HEK293 (cell line): Measurements from ENCODE around the gene ABCA2.
A peak's percentile ranks its signal among the peaks of the same experiment; 100 is the strongest.

ENCODE experiments used
- CTCF ChIA-PET: fragments of 350-600 bp; formaldehyde crosslinking; extraction: SDS; loops from one replicate; lab custom pipeline; 2021; ENCODE audit warnings: antibody characterized with exemption; lab: Yijun Ruan, JAX
- POLR2A ChIA-PET: fragments of 300-600 bp; formaldehyde crosslinking; extraction: SDS; loops from one replicate; lab custom pipeline; 2020; ENCODE audit warnings: antibody characterized with exemption, inconsistent platforms; lab: Yijun Ruan, JAX
- H3K27ac ChIP-seq: fragments of 200-500 bp; sonication (Bioruptor generic); 2 replicates; pipeline ENCODE4 v1.5.1; 2014; ENCODE audit warnings: low read depth, low read length, control low read depth, inconsistent platforms; ENCODE audit errors: extremely low read depth
- H3K36me3 ChIP-seq, 2 experiments: fragments of 200-500 bp in 1 of 2; sonication (Bioruptor generic) in 1 of 2; 1 replicate in 1 of 2; 2 replicates in 1 of 2; pipeline ENCODE4 v1.5.1; 2014 to 2017; ENCODE audit warnings: inconsistent platforms in 2 of 2, low read length in 2 of 2; ENCODE audit not compliant: control insufficient read depth in 2 of 2, insufficient read depth in 1 of 2
- H3K4me1 ChIP-seq: fragments of 200-500 bp; sonication (Bioruptor generic); 2 replicates; pipeline ENCODE4 v1.5.1; 2014; ENCODE audit warnings: mild to moderate bottlenecking, low read length, inconsistent platforms; ENCODE audit not compliant: control insufficient read depth, insufficient read depth
- H3K4me3 ChIP-seq: 2 replicates; pipeline ENCODE4 v1.5.1; 2011; ENCODE audit warnings: low read depth, mild to moderate bottlenecking, control low read depth, low read length, moderate library complexity
- H3K9me3 ChIP-seq: fragments of 200-500 bp; sonication (Bioruptor generic); 2 replicates; pipeline ENCODE4 v1.5.1; 2014; ENCODE audit warnings: low read depth, low read length, inconsistent platforms; ENCODE audit not compliant: control insufficient read depth, insufficient read depth
- KLF9 ChIP-seq: fragments of 450-650 bp; formaldehyde crosslinking; IDR thresholded peaks from 2 replicates; pipeline ENCODE4 v1.5.1; 2016; ENCODE audit warnings: missing biosample characterization, missing genetic modification characterization, low read depth
- RBAK ChIP-seq: fragments of 450-650 bp; formaldehyde crosslinking; IDR thresholded peaks from 2 replicates; pipeline ENCODE4 v1.5.1; 2016; ENCODE audit warnings: missing biosample characterization, missing genetic modification characterization
- SCRT1 ChIP-seq: fragments of 450-650 bp; formaldehyde crosslinking; IDR thresholded peaks from 2 replicates; pipeline ENCODE4 v1.5.1; 2016; ENCODE audit warnings: missing biosample characterization, missing genetic modification characterization, borderline replicate concordance
- SCRT2 ChIP-seq: fragments of 450-650 bp; formaldehyde crosslinking; IDR thresholded peaks from 2 replicates; pipeline ENCODE4 v1.5.1; 2016; ENCODE audit warnings: missing biosample characterization, missing genetic modification characterization
- SP7 ChIP-seq: fragments of 450-650 bp; formaldehyde crosslinking; IDR thresholded peaks from 2 replicates; pipeline ENCODE4 v1.5.1; 2016; ENCODE audit warnings: missing biosample characterization, missing genetic modification characterization
- ZIC2 ChIP-seq: fragments of 450-650 bp; formaldehyde crosslinking; IDR thresholded peaks from 2 replicates; pipeline ENCODE4 v1.5.1; 2016; ENCODE audit warnings: missing biosample characterization, missing genetic modification characterization
- ZNF266 ChIP-seq: fragments of 450-650 bp; formaldehyde crosslinking; IDR thresholded peaks from 2 replicates; pipeline ENCODE4 v1.5.1; 2016; ENCODE audit warnings: missing biosample characterization, missing genetic modification characterization, low read depth
- ZNF302 ChIP-seq: fragments of 450-650 bp; formaldehyde crosslinking; IDR thresholded peaks from 2 replicates; pipeline ENCODE4 v1.5.1; 2016; ENCODE audit warnings: missing biosample characterization, missing genetic modification characterization, low read depth
- ZNF624 ChIP-seq: fragments of 450-650 bp; formaldehyde crosslinking; IDR thresholded peaks from 2 replicates; pipeline ENCODE4 v1.5.1; 2017; ENCODE audit warnings: missing biosample characterization, missing genetic modification characterization
- ZNF677 ChIP-seq: fragments of 450-650 bp; IDR thresholded peaks from 2 replicates; pipeline ENCODE4 v1.5.0; 2018; ENCODE audit warnings: missing biosample characterization, mild to moderate bottlenecking, missing genetic modification characterization, moderate library complexity
- ZNF830 ChIP-seq: fragments of 450-650 bp; IDR thresholded peaks from 2 replicates; pipeline ENCODE4 v1.5.0; 2018; ENCODE audit warnings: missing biosample characterization, missing genetic modification characterization, low read depth, mild to moderate bottlenecking, moderate library complexity
- TF ChIP-seq, protein P1 (sequence below): fragments of 450-650 bp; formaldehyde crosslinking; IDR thresholded peaks from 2 replicates; pipeline ENCODE4 v1.5.1; 2016; ENCODE audit warnings: missing biosample characterization, missing genetic modification characterization, borderline replicate concordance
- TF ChIP-seq, protein P2 (sequence below): fragments of 450-650 bp; formaldehyde crosslinking; conservative IDR thresholded peaks from 2 replicates; pipeline ENCODE4 v1.5.1; 2016; ENCODE audit warnings: low read depth, missing biosample characterization, missing genetic modification characterization
- TF ChIP-seq, protein P3 (sequence below): fragments of 450-650 bp; formaldehyde crosslinking; IDR thresholded peaks from 2 replicates; pipeline ENCODE4 v1.5.1; 2016; ENCODE audit warnings: missing biosample characterization, missing genetic modification characterization
- TF ChIP-seq, protein P4 (sequence below): fragments of 450-650 bp; formaldehyde crosslinking; IDR thresholded peaks from 2 replicates; pipeline ENCODE4 v1.5.0; 2017; ENCODE audit warnings: missing biosample characterization, missing genetic modification characterization, borderline replicate concordance
- TF ChIP-seq, protein P5 (sequence below): fragments of 450-650 bp; formaldehyde crosslinking; IDR thresholded peaks from 2 replicates; pipeline ENCODE4 v1.5.1; 2016; ENCODE audit warnings: missing biosample characterization, missing genetic modification characterization

The ABCA2 gene

DNA sequence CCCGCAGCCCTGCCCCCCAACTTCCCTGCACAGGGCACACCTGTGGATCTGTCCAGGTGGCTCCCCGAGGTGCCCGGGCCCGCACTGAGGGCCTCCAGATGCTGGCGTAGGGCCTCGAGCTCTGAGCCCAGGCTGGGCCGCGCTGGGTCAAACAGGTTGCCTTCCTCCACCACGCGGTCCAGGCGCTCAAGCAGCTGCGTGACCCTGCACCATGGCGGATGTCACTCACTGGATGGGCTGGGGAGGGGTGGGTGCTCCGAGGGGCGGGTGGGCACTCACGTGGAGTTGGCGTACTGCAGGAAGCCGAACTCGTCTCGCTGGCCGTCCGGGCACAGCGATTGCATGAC lies 5.4 kb downstream of the ABCA2 start:
- H3K4me1 ChIP-seq, result peaks cover 2% of the 10 kb centered on the region; the same call in 1 of the 2 replicates
- no peak overlapping the region for H3K27ac ChIP-seq
- ChIA-PET CTCF (interaction anchor here (0.6 to 3.7 kb wide), 4 partner anchors 13 to 76 kb away, joined by 3 to 19 read pairs (median 4); no protein-coding TSS in a partner anchor), POLR2A (interaction anchor here (0.5 to 2.5 kb wide), 7 partner anchors 8 to 218 kb away, joined by 3 to 9 read pairs (median 5); partner anchors contain the start of genes FUT7, PAXX and TUBB4B)
- no peaks in the 10 kb centered on the region for H3K9me3 ChIP-seq
- H3K4me3 ChIP-seq, result no peak overlapping the region
- peaks cover 0 to 18% of the 10 kb centered on the region in 2 experiments; a peak in 1 of 3 replicates for H3K36me3 ChIP-seq
- TF ChIP-seq SCRT2 (tag by site-specific recombination) (0 out of 2 replicates have a peak, but pooled peaks have one; percentile 39), ZNF830 (tag by site-specific recombination) (no peak), SCRT1 (tag by site-specific recombination) (peak; percentile 83; the same call in 1 of the 2 replicates)
- TF ChIP-seq, protein P1, sequence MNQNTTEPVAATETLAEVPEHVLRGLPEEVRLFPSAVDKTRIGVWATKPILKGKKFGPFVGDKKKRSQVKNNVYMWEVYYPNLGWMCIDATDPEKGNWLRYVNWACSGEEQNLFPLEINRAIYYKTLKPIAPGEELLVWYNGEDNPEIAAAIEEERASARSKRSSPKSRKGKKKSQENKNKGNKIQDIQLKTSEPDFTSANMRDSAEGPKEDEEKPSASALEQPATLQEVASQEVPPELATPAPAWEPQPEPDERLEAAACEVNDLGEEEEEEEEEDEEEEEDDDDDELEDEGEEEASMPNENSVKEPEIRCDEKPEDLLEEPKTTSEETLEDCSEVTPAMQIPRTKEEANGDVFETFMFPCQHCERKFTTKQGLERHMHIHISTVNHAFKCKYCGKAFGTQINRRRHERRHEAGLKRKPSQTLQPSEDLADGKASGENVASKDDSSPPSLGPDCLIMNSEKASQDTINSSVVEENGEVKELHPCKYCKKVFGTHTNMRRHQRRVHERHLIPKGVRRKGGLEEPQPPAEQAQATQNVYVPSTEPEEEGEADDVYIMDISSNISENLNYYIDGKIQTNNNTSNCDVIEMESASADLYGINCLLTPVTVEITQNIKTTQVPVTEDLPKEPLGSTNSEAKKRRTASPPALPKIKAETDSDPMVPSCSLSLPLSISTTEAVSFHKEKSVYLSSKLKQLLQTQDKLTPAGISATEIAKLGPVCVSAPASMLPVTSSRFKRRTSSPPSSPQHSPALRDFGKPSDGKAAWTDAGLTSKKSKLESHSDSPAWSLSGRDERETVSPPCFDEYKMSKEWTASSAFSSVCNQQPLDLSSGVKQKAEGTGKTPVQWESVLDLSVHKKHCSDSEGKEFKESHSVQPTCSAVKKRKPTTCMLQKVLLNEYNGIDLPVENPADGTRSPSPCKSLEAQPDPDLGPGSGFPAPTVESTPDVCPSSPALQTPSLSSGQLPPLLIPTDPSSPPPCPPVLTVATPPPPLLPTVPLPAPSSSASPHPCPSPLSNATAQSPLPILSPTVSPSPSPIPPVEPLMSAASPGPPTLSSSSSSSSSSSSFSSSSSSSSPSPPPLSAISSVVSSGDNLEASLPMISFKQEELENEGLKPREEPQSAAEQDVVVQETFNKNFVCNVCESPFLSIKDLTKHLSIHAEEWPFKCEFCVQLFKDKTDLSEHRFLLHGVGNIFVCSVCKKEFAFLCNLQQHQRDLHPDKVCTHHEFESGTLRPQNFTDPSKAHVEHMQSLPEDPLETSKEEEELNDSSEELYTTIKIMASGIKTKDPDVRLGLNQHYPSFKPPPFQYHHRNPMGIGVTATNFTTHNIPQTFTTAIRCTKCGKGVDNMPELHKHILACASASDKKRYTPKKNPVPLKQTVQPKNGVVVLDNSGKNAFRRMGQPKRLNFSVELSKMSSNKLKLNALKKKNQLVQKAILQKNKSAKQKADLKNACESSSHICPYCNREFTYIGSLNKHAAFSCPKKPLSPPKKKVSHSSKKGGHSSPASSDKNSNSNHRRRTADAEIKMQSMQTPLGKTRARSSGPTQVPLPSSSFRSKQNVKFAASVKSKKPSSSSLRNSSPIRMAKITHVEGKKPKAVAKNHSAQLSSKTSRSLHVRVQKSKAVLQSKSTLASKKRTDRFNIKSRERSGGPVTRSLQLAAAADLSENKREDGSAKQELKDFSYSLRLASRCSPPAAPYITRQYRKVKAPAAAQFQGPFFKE (tag by site-specific recombination), result 0 out of 2 replicates have a peak, but pooled peaks have one; percentile 3

DNA sequence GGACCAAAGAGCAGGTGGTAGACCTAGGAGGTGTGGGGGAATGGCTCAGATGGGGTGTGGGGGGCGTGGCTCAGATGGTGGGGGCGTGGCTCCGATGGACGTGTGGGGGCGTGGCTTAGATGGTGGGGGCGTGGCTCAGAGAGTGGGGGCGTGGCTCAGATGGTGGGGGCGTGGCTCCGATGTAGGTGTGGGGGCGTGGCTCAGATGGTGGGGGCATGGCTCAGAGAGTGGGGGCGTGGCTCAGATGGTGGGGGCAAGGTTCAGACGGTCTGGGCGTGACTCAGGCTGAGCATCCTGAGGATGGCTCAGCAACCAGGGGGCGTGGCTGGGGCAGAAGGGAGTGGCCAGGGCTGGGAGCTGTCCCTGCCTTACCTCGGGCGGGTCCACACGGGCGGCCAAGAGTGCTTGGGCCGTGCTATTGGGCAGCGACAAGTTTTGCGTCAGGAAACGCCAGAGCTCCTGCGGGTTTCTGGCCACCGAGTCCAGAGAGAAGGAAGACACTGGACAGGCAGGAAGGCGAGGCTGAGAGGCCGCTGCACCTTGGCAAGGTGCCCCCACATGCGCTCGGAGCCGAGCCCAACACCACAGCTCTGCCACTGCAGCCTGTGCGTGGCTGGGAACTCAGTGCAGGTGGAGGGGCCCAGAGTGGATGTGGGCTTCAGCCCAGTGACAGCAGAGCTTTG lies 5.9 kb downstream of the ABCA2 start:
- POLR2A ChIA-PET, result interaction anchor here (0.5 to 2.5 kb wide), 7 partner anchors 9 to 219 kb away, joined by 3 to 9 read pairs (median 5); partner anchors contain the start of genes FUT7, PAXX and TUBB4B
- TF ChIP-seq, protein P2, sequence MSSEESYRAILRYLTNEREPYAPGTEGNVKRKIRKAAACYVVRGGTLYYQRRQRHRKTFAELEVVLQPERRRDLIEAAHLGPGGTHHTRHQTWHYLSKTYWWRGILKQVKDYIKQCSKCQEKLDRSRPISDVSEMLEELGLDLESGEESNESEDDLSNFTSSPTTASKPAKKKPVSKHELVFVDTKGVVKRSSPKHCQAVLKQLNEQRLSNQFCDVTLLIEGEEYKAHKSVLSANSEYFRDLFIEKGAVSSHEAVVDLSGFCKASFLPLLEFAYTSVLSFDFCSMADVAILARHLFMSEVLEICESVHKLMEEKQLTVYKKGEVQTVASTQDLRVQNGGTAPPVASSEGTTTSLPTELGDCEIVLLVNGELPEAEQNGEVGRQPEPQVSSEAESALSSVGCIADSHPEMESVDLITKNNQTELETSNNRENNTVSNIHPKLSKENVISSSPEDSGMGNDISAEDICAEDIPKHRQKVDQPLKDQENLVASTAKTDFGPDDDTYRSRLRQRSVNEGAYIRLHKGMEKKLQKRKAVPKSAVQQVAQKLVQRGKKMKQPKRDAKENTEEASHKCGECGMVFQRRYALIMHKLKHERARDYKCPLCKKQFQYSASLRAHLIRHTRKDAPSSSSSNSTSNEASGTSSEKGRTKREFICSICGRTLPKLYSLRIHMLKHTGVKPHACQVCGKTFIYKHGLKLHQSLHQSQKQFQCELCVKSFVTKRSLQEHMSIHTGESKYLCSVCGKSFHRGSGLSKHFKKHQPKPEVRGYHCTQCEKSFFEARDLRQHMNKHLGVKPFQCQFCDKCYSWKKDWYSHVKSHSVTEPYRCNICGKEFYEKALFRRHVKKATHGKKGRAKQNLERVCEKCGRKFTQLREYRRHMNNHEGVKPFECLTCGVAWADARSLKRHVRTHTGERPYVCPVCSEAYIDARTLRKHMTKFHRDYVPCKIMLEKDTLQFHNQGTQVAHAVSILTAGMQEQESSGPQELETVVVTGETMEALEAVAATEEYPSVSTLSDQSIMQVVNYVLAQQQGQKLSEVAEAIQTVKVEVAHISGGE (tag by site-specific recombination), result no peak
- TF ChIP-seq, protein P3, sequence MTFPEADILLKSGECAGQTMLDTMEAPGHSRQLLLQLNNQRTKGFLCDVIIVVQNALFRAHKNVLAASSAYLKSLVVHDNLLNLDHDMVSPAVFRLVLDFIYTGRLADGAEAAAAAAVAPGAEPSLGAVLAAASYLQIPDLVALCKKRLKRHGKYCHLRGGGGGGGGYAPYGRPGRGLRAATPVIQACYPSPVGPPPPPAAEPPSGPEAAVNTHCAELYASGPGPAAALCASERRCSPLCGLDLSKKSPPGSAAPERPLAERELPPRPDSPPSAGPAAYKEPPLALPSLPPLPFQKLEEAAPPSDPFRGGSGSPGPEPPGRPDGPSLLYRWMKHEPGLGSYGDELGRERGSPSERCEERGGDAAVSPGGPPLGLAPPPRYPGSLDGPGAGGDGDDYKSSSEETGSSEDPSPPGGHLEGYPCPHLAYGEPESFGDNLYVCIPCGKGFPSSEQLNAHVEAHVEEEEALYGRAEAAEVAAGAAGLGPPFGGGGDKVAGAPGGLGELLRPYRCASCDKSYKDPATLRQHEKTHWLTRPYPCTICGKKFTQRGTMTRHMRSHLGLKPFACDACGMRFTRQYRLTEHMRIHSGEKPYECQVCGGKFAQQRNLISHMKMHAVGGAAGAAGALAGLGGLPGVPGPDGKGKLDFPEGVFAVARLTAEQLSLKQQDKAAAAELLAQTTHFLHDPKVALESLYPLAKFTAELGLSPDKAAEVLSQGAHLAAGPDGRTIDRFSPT (tag by site-specific recombination), result peak; percentile 13; the same call in 1 of the 2 replicates
- TF ChIP-seq, protein P4, sequence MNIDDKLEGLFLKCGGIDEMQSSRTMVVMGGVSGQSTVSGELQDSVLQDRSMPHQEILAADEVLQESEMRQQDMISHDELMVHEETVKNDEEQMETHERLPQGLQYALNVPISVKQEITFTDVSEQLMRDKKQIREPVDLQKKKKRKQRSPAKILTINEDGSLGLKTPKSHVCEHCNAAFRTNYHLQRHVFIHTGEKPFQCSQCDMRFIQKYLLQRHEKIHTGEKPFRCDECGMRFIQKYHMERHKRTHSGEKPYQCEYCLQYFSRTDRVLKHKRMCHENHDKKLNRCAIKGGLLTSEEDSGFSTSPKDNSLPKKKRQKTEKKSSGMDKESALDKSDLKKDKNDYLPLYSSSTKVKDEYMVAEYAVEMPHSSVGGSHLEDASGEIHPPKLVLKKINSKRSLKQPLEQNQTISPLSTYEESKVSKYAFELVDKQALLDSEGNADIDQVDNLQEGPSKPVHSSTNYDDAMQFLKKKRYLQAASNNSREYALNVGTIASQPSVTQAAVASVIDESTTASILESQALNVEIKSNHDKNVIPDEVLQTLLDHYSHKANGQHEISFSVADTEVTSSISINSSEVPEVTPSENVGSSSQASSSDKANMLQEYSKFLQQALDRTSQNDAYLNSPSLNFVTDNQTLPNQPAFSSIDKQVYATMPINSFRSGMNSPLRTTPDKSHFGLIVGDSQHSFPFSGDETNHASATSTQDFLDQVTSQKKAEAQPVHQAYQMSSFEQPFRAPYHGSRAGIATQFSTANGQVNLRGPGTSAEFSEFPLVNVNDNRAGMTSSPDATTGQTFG (tag by site-specific recombination), result no peak
- no peak for TF ChIP-seq ZIC2 (tag by site-specific recombination)
- no peak for TF ChIP-seq ZNF266
- TF ChIP-seq ZNF677 (tag by site-specific recombination), result no peak
- no peak for TF ChIP-seq ZNF624 (tag by site-specific recombination)
- no peak for TF ChIP-seq SP7
- no peak for TF ChIP-seq RBAK (tag by site-specific recombination)
- peak; percentile 99 for TF ChIP-seq KLF9 (tag by site-specific recombination)
- TF ChIP-seq ZNF302 (tag by site-specific recombination), result no peak
- TF ChIP-seq, protein P5, sequence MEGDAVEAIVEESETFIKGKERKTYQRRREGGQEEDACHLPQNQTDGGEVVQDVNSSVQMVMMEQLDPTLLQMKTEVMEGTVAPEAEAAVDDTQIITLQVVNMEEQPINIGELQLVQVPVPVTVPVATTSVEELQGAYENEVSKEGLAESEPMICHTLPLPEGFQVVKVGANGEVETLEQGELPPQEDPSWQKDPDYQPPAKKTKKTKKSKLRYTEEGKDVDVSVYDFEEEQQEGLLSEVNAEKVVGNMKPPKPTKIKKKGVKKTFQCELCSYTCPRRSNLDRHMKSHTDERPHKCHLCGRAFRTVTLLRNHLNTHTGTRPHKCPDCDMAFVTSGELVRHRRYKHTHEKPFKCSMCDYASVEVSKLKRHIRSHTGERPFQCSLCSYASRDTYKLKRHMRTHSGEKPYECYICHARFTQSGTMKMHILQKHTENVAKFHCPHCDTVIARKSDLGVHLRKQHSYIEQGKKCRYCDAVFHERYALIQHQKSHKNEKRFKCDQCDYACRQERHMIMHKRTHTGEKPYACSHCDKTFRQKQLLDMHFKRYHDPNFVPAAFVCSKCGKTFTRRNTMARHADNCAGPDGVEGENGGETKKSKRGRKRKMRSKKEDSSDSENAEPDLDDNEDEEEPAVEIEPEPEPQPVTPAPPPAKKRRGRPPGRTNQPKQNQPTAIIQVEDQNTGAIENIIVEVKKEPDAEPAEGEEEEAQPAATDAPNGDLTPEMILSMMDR, result no peak

More for the DNA sequence above, 5.9 kb downstream of the ABCA2 start:
- Histone ChIP-seq H3K9me3 (no peaks in the 10 kb centered on the region), H3K4me3 (no peak overlapping the region), H3K36me3 (peaks cover 0 to 23% of the 10 kb centered on the region in 2 experiments; a peak in 1 of 3 replicates), H3K4me1 (no peaks in the 10 kb centered on the region; the same call in 1 of the 2 replicates), H3K27ac (no peak overlapping the region)
- CTCF ChIA-PET, result interaction anchor here (0.6 to 5.1 kb wide), 7 partner anchors 7 to 215 kb away, joined by 3 to 25 read pairs (median 4); no protein-coding TSS in a partner anchor
